Muscle of back (tissue), 13 donors: ENCODE data around the gene PANK1. TPM values are rescaled to one million over a fixed set of nuclear protein-coding genes. Genes with fewer than 3 reads are reported as not detected.

Experiments
- DNase-seq, 3 donors: peaks; one replicate each; pipeline versions ENCODE4 v3.0.0 to v3.0.0-alpha.2; 2013
- long read RNA-seq, 9 donors: transcript quantifications; one replicate each; lab custom pipeline, GENCODE V29; 2026
- polyA plus RNA-seq, 10 donors: library from polyadenylated mRNA; unstranded; fragments of 120-200 nt; gene quantifications; one replicate each; pipeline ENCODE4 v1.2.1, GENCODE V29; 2013; ENCODE audit not compliant: insufficient read length in 10 of 10

Gene PANK1
- polyA plus RNA-seq, result 10 to 100 TPM; 10.3 to 21.7 (median 14.3) TPM
- long read RNA-seq, donor 1, full-length matches to known transcripts, result 2 of 2 reads
- long read RNA-seq, donor 1, partial matches to known transcripts, result 0 of 2 reads
- long read RNA-seq, donor 1, other reads (novel, unspliced or antisense), result 0 of 2 reads
- long read RNA-seq, donor 2, full-length matches to known transcripts, result 1 of 1 reads
- long read RNA-seq, donor 2, partial matches to known transcripts, result 0 of 1 reads
- long read RNA-seq, donor 2, other reads (novel, unspliced or antisense), result 0 of 1 reads
- long read RNA-seq, donor 3, result 0 reads
- long read RNA-seq, donor 4, result 0 reads
- long read RNA-seq, donor 5, full-length matches to known transcripts, result 2 of 2 reads
- long read RNA-seq, donor 5, partial matches to known transcripts, result 0 of 2 reads
- long read RNA-seq, donor 5, other reads (novel, unspliced or antisense), result 0 of 2 reads
- long read RNA-seq, donor 6, full-length matches to known transcripts, result 4 of 4 reads
- long read RNA-seq, donor 6, partial matches to known transcripts, result 0 of 4 reads
- long read RNA-seq, donor 6, other reads (novel, unspliced or antisense), result 0 of 4 reads
- long read RNA-seq, donor 7, full-length matches to known transcripts, result 3 of 3 reads
- long read RNA-seq, donor 7, partial matches to known transcripts, result 0 of 3 reads
- long read RNA-seq, donor 7, other reads (novel, unspliced or antisense), result 0 of 3 reads
- long read RNA-seq, donor 8, full-length matches to known transcripts, result 2 of 2 reads
- long read RNA-seq, donor 8, partial matches to known transcripts, result 0 of 2 reads
- long read RNA-seq, donor 8, other reads (novel, unspliced or antisense), result 0 of 2 reads
- long read RNA-seq, donor 9, full-length matches to known transcripts, result 1 of 1 reads
- long read RNA-seq, donor 9, partial matches to known transcripts, result 0 of 1 reads
- long read RNA-seq, donor 9, other reads (novel, unspliced or antisense), result 0 of 1 reads

DNA sequence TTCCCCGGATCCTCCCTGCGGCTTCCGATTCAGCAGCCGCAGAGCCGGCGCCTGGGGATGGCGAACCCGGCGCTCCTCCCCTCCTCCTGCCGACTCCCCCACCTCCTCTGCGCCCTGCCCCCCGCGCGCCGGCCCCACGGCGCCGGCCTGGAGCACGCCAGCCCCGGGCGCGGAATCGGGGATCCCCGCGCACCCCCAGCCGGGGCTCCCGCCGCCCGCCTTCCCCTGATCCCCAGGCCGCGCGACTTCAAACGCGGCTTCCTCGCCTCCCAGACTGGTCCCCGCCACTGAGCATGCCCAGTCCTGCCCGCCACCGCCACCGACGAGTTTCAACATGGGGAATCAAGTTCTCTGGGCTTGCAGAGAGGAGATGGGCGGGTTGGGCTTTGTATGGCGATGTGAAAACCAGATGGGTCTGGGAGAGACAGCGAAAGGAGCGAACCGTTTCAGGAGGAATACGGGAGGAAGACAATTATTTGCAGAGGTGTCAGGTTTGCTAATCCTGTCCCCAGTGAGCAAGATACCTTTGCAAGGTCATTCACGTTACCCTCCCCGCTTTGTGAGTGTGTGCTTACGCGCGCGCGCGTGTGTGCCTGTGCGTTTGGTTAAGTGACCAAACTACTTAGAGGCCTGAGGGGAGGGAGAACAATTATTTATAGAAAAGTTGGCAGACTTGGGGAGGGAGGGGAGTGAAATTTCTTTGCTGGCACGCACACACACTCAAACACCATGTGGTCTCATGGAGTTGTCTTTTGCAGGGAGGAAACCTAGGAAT, at the start of gene PANK1:
TSS of gene PANK1 (minus strand) at position 276 of the 775 bp plus-strand sequence. CDS start 351 bp downstream, outside the sequence.
- DNase-seq, result peak; percentile 69 to 91 (median 71)

- DNase-seq, result no peak
These were observed 48.1 kb upstream of the PANK1 start for GRCh38 chr10:89693176-89693575.

- no peak for DNase-seq
These were observed 47.4 kb upstream of the PANK1 start for GRCh38 chr10:89692416-89692815.

DNA sequence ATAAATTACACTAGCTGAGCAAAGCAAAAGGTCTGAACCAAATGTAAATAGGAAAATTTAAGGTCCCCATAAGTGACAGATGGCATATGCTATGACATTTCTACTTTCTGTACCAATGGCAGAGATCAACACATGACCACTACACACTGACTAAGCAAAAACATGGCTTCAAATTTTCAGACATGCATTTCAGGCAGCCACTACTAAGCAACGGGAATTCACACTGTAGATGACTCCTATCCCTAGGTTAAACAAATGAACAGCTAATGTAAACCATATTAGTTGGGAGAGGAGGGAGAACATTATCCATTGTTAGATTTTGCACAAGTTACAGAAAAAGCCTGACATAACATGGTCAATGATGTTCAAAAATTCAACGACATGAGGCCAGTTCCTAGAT, 45.0 kb upstream of the PANK1 start:
- no peak for DNase-seq

DNA sequence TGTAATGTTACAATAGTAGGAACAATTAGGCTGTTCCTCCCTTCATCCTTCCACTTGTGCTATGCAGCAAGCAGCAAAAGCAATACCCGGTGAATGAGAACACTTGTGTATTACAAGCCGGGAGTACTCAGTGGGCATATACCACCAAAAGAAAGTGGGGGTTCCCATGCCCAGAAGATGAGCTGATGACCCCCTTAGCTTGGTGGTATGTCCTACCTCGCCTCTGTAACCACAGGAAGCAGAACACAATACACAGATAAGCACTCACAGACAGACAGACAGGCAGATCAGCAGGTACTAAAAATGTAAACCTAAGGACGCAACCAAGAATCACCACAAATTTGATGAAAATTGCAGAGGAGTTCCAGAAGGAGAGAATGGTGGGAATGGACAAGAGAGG, 40.9 kb upstream of the PANK1 start:
- DNase-seq, result no peak

DNA sequence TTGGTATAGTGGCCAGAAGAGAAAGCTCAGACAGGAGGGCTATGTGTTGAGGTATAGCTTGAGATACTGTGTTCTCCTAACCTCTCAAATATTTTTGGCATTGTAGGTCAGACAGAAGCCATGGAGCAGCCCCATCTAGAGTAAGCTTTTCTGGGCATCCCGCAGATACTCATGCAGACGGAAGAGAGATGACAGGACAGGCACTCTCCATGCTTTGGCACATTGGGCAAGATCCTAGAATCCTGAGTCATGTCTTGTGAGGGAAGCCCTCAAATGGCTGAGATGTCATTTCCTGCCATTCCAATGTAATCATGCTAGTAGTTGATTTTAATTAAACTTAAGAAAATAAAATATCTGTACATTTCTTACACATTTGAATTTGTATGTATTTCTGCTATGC, 39.6 kb upstream of the PANK1 start:
- DNase-seq, result no peak

- peak in 2 of 3 donors; percentile 30 to 66 for DNase-seq
These were observed 38.8 kb upstream of the PANK1 start for GRCh38 chr10:89683883-89684282.

- no peak for DNase-seq
These were observed 34.9 kb upstream of the PANK1 start for GRCh38 chr10:89679986-89680385.

DNA sequence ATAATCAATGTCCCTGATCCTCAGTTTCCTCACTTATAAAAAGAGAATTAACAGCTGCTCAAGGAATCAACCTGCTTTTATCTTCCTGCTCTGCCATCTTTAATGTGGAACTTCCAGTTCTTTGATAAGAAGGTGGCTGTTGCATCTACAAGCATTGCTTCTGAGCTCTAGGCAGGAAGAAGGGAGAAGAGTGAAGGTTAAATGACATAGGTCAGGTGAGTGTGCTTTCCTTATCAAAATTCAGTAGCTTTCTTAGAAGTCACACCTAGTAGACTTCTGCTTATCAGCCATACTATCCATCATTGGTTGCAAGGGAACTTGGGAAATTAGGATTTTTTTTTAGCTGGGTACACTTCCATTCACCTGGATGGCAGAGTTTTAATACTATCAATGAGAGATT, 32.3 kb upstream of the PANK1 start:
- DNase-seq, result no peak

DNA sequence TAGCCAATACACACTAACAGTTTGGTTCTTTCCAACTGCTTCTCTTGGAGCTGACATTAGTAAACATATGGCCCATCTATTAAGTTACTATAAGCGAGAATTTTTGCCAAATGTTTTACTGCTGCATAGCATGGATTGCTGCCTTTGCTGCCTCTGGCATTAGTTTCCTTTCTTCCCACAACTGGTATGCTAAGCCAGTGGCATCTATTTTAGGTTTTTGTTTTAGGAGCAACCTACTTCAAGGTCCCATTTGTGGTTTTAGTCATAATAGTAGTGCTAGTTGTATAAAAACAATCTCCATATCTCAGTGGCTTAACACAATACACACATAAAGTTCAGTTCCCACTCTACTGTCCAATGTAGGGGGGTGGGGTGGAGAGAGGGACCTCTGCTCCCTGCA, 25.9 kb upstream of the PANK1 start:
- no peak for DNase-seq

DNA sequence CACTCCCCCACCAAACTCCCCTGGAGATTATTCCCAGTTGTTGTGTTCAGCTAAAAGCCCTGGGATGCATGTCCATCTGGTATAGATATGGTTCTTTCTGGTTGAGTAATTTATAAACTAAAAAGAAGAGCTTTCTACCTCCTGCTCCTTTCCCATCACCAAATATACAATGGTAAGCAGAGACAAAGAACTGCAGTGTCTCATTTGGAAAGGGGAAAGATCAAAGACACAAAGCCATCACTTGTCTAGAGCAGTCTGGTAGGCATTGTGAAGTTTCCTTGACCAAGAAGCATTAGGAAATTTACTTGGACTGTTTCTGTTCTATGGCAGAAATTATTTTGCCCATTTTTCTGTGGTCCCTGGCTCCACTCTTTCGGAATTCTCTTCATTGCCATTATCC, 24.9 kb upstream of the PANK1 start:
- no peak for DNase-seq

- no peak for DNase-seq
These were observed 23.5 kb upstream of the PANK1 start for GRCh38 chr10:89668386-89669071.

DNA sequence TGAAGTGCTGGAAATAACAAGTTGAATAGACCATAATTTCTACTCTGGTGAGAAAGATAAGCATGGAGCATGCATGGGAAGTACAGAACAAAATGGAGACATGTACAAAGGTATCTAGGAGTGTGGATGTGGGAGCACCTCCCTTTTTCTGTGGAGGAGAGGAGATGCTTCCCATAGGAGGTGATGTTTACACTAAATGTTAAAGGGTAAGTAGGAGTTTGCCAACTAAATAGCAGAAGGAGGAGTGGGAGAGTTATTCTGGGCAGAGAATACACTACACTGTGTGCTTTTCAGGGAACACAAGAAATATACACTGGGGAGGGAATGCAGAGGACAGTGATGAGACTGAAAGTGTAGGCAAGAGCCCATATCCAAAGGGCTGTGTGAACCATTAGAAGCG, 21.1 kb upstream of the PANK1 start:
- no peak for DNase-seq

DNA sequence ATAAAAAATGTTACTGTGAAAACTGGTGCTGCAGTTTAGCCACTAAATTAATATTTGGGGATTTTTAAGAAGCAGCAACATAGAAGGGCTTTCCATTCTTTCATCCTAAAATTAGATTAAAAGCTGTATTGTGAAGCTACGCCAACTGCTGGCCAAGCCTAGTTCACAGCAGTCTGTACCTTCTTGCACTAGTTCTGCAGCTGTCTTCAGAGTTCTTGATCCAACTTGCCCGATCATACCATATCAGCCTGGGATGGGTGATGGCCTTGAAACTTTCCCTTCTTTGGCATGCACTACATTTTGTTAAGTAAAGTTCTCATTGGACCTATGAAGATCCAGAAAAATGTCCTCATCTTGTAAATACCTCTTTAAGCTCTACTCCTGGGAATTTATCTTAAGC, 20.3 kb upstream of the PANK1 start:
- DNase-seq, result no peak

- peak; percentile 38 to 57 (median 39) for DNase-seq
These were observed 19.2 kb upstream of the PANK1 start for GRCh38 chr10:89664203-89664602.

- DNase-seq, result no peak
These were observed 18.1 kb upstream of the PANK1 start for GRCh38 chr10:89663144-89663543.

DNA sequence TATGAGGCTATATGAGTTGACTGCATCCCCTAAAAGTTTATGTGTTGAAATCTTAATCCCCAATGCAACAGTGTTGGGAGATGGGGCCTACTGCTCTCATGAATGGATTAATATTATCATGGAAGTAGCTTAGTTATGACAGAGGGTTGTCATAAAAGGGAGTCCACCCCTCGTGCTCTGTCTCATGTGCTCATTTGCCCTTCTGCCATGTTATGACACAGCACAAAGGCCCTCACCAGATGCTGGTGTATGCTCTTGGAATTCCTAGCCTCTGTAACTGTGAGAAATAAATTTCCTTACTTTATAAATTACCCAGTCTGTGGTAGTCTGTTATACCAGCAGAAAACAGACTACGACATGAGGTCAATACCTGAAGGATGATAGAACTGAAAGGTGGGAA, 17.6 kb upstream of the PANK1 start:
- DNase-seq, result no peak

- DNase-seq, result peak; percentile 48 to 86 (median 75)
These were observed 14.4 kb upstream of the PANK1 start for GRCh38 chr10:89659143-89660131.

DNA sequence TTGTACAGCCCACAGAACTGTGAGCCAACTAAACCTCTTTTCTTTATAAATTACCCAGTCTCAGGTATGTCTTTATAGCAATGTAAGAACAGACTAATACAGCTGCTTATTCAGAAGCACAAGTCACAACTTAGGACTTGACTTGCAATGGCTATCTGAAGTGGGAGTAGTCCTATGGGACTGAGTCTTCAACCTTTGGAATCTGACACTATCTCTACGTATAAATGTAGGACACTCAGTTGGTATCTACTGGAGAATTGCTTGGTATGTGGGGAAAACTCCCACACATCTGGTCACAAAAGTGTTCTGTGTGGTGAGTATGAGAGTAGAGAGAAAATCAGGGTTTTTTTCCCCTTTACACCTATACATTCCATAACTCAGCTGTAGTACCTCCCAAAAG, 12.3 kb upstream of the PANK1 start:
- no peak for DNase-seq

- DNase-seq, result no peak
These were observed 10.7 kb upstream of the PANK1 start for GRCh38 chr10:89655722-89656121.
